HCT116 (cell line): ENCODE results near the gene KRTAP3-3. TPM values are rescaled to one million over a fixed set of nuclear protein-coding genes. Genes with fewer than 3 reads are reported as not detected.

Experiments used
- ATAC-seq: fragments of 200-7000 bp; cut with Tn5 transposase; 2 replicates; pipeline ENCODE4 v1.9.1; 2020; ENCODE audit warnings: mild to moderate bottlenecking, moderate library complexity
- BruUV-seq: library from RNA; stranded (reverse); fragments of 400-500 nt; replicated peaks from 2 replicates; lab custom pipeline; 2021; lab: Mats Ljungman, UMichigan
- CTCF ChIA-PET: fragments of 300-600 bp; sonication (Branson Sonifier 250); formaldehyde crosslinking; loops from one replicate; lab custom pipeline; 2021; ENCODE audit warnings: antibody characterized with exemption; lab: Charles Lee
- POLR2A ChIA-PET: fragments of 300-600, 350-600 bp; sonication (Branson Sonifier 250); formaldehyde crosslinking; loops from one replicate; lab custom pipeline; 2021; ENCODE audit warnings: antibody characterized with exemption; lab: Charles Lee
- RAD21 ChIA-PET, 2 experiments: fragments of 300-600 bp; sonication (Branson Sonifier 250); formaldehyde crosslinking; loops; one replicate each; lab custom pipeline; 2023; ENCODE audit warnings: low total read pairs in 2 of 2; ENCODE audit not compliant: uncharacterized antibody in 2 of 2, unreplicated experiment in 2 of 2, low non-redundant PET in 1 of 2; lab: Charles Lee
- DNase-seq: peaks from one replicate; pipeline ENCODE4 v3.0.0-alpha.2; 2010; ENCODE audit warnings: low read depth, low spot score
- H2AFZ ChIP-seq: fragments of 200-600 bp; shearing (Covaris generic), sonication (generic); 2 replicates; pipeline ENCODE4 v1.6.1; 2017; ENCODE audit warnings: low read depth, mixed run types, mixed read lengths, antibody characterized with exemption, low read length; ENCODE audit not compliant: poor library complexity, severe bottlenecking
- H3K27ac ChIP-seq: 2 replicates; pipeline ENCODE4 v1.5.1; 2012; ENCODE audit warnings: low read depth, low read length
- H3K27me3 ChIP-seq: fragments of 200-600 bp; sonication (generic); 2 replicates; pipeline ENCODE4 v1.6.1; 2016; ENCODE audit warnings: mixed run types, low read length, mixed read lengths; ENCODE audit not compliant: insufficient read depth
- H3K36me3 ChIP-seq, 2 experiments: fragments of 200-500 bp in 1 of 2; fragments of 200-600 bp in 1 of 2; sonication (Bioruptor generic) in 1 of 2; sonication (generic) in 1 of 2; 2 replicates each; pipeline versions ENCODE4 v1.5.1 to v1.6.1; 2014 to 2016; ENCODE audit warnings: low read length in 2 of 2, inconsistent platforms in 1 of 2, mixed read lengths in 1 of 2, mixed run types in 1 of 2; ENCODE audit not compliant: insufficient read depth in 2 of 2, control insufficient read depth in 1 of 2
- H3K4me1 ChIP-seq, 2 experiments: fragments of 200-600 bp in 1 of 2; sonication (generic) in 1 of 2; 2 replicates each; pipeline versions ENCODE4 v1.5.1 to v1.6.1; 2012 to 2017; ENCODE audit warnings: low read length in 2 of 2, inconsistent platforms in 1 of 2, mild to moderate bottlenecking in 1 of 2, mixed read lengths in 1 of 2, mixed run types in 1 of 2, moderate library complexity in 1 of 2; ENCODE audit not compliant: insufficient read depth in 2 of 2, control insufficient read depth in 1 of 2
- H3K4me2 ChIP-seq: fragments of 200-600 bp; sonication (generic); 2 replicates; pipeline ENCODE4 v1.6.1; 2017; ENCODE audit warnings: mixed run types, low read length, mixed read lengths
- H3K4me3 ChIP-seq, 2 experiments: fragments of 200-600 bp in 1 of 2; sonication (generic) in 1 of 2; replicated peaks in 1 of 2; 2 replicates each; pipeline ENCODE4 v1.5.1; 2011 to 2016; ENCODE audit warnings: low read length in 2 of 2, control low read depth in 1 of 2, low read depth in 1 of 2, mild to moderate bottlenecking in 1 of 2, mixed read lengths in 1 of 2, mixed run types in 1 of 2
- H3K79me2 ChIP-seq: fragments of 200-600 bp; sonication (generic); 2 replicates; pipeline ENCODE4 v1.6.1; 2017; ENCODE audit warnings: mild to moderate bottlenecking, mixed run types, low read length, moderate library complexity, mixed read lengths; ENCODE audit not compliant: insufficient read depth
- H3K9ac ChIP-seq: fragments of 200-600 bp; sonication (generic); 2 replicates; pipeline ENCODE4 v1.6.1; 2016; ENCODE audit warnings: low read length, mixed read lengths
- H3K9me2 ChIP-seq: fragments of 200-600 bp; sonication (generic), shearing (Covaris generic); 2 replicates; pipeline ENCODE4 v1.6.1; 2017; ENCODE audit warnings: mixed run types, mild to moderate bottlenecking, moderate library complexity; ENCODE audit not compliant: insufficient read depth
- H3K9me3 ChIP-seq, 2 experiments: fragments of 200-500 bp in 1 of 2; fragments of 200-600 bp in 1 of 2; sonication (Bioruptor generic) in 1 of 2; sonication (generic) in 1 of 2; 2 replicates each; pipeline ENCODE4 v1.6.1; 2014 to 2017; ENCODE audit warnings: low read length in 2 of 2, mixed read lengths in 2 of 2, inconsistent platforms in 1 of 2, low read depth in 1 of 2, mild to moderate bottlenecking in 1 of 2, mixed run types in 1 of 2, moderate library complexity in 1 of 2; ENCODE audit not compliant: control insufficient read depth in 1 of 2, insufficient read depth in 1 of 2
- H4K20me1 ChIP-seq: fragments of 200-600 bp; sonication (generic), shearing (Covaris generic); 2 replicates; pipeline ENCODE4 v1.6.1; 2017; ENCODE audit warnings: mixed run types, mild to moderate bottlenecking, moderate library complexity; ENCODE audit not compliant: insufficient read depth
- CBX3 ChIP-seq: IDR thresholded peaks from 2 replicates; pipeline ENCODE4 v1.6.1; 2012; ENCODE audit warnings: low read depth
- CEBPB ChIP-seq: IDR thresholded peaks from 2 replicates; pipeline ENCODE4 v1.6.1; 2012; ENCODE audit warnings: low read depth
- EGR1 ChIP-seq: IDR thresholded peaks from 2 replicates; pipeline ENCODE4 v1.6.1; 2012; ENCODE audit warnings: low read depth
- ELF1 ChIP-seq: IDR thresholded peaks from 2 replicates; pipeline ENCODE4 v1.6.1; 2012; ENCODE audit warnings: low read depth, borderline replicate concordance
- EZH2phosphoT487 ChIP-seq: fragments of 200-600 bp; IDR thresholded peaks from 2 replicates; pipeline ENCODE4 v1.6.1; 2018; ENCODE audit warnings: antibody characterized with exemption, borderline replicate concordance
- POLR2A ChIP-seq: IDR thresholded peaks from 2 replicates; pipeline ENCODE4 v1.7.0; 2011; ENCODE audit warnings: borderline replicate concordance; ENCODE audit not compliant: insufficient read depth, insufficient read length; ENCODE audit errors: extremely low read depth
- POLR2AphosphoS5 ChIP-seq: IDR thresholded peaks from 2 replicates; pipeline ENCODE4 v1.6.1; 2011; ENCODE audit warnings: mild to moderate bottlenecking, low read depth, low read length, moderate library complexity
- RAD21 ChIP-seq: IDR thresholded peaks from 2 replicates; pipeline ENCODE4 v1.6.1; 2012; ENCODE audit warnings: low read depth, mild to moderate bottlenecking
- SIN3A ChIP-seq: IDR thresholded peaks from 2 replicates; pipeline ENCODE4 v1.6.1; 2012; ENCODE audit warnings: low read depth
- SRF ChIP-seq: IDR thresholded peaks from 2 replicates; pipeline ENCODE4 v1.6.1; 2012; ENCODE audit warnings: low read depth
- TCF7L2 ChIP-seq: IDR thresholded peaks from 2 replicates; pipeline ENCODE4 v1.7.0; 2011; ENCODE audit warnings: borderline replicate concordance, inconsistent platforms; ENCODE audit not compliant: insufficient read depth, insufficient read length; ENCODE audit errors: extremely low read depth
- YY1 ChIP-seq: IDR thresholded peaks from 2 replicates; pipeline ENCODE4 v1.6.1; 2011; ENCODE audit warnings: low read length, low read depth, moderate library complexity, mild to moderate bottlenecking; ENCODE audit not compliant: insufficient replicate concordance; ENCODE audit errors: extremely low read depth
- ZFX ChIP-seq: fragments of 450-650 bp; IDR thresholded peaks from 2 replicates; pipeline ENCODE4 v1.6.1; 2017
- intact Hi-C: fragments of 100-400 bp; cut with micrococcal nuclease; formaldehyde crosslinking; loops from 2 replicates; pipeline ENCODE4 v1.10.0; 2022
- total RNA-seq: library from RNA; stranded (reverse); gene quantifications from one replicate; pipeline ENCODE4 v1.2.1, GENCODE V29; 2021; ENCODE audit not compliant: unreplicated experiment
- TF ChIP-seq, protein P1 (sequence below): IDR thresholded peaks from 2 replicates; pipeline ENCODE4 v1.6.1; 2012
- TF ChIP-seq, protein P2 (sequence below), 3 experiments: fragments of 200-600 bp in 1 of 3; sonication (generic) in 1 of 3; IDR thresholded peaks in 2 of 3; conservative IDR thresholded peaks in 1 of 3; 2 replicates each; pipeline ENCODE4 v1.5.1; 2012 to 2017; ENCODE audit warnings: low read depth in 2 of 3, low read length in 2 of 3, antibody characterized with exemption in 1 of 3, borderline replicate concordance in 1 of 3, control low read depth in 1 of 3, mild to moderate bottlenecking in 1 of 3, mixed read lengths in 1 of 3, mixed run types in 1 of 3, moderate library complexity in 1 of 3; ENCODE audit not compliant: insufficient read depth in 1 of 3
- TF ChIP-seq, protein P3 (sequence below): IDR thresholded peaks from 2 replicates; pipeline ENCODE4 v1.6.1; 2012; ENCODE audit warnings: low read depth
- TF ChIP-seq, protein P4 (sequence below): IDR thresholded peaks from 2 replicates; pipeline ENCODE4 v1.6.1; 2011; ENCODE audit warnings: mild to moderate bottlenecking, low read length, moderate library complexity; ENCODE audit not compliant: insufficient replicate concordance; ENCODE audit errors: extremely low read depth

Gene KRTAP3-3
- total RNA-seq, 1 experiment from 2014 or later, result not detected

DNA sequence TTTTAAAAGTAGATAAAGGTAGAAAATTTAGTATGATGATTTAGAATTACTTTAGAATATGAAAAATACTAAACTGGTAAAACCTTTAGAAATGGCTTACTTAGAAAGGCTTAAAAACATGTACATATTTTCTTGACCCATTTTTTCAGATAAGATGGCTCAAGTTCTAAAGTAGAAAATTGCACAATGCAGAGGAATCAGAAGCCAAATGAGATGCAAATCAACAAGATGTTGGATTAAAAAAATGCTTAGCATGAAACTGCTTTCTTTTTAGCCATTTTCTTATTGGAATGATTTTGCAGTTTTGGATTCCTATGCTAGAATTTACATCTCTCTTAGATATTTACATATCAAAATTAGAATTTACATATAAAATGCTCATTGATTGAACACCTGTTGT, 16.5 kb upstream of the KRTAP3-3 start:
- Histone ChIP-seq H3K27me3 (no peaks in the 10 kb centered on the region), H3K4me3 (no peak overlapping the region), H2AFZ (no peak overlapping the region), H4K20me1 (no peaks in the 10 kb centered on the region), H3K27ac (no peak overlapping the region), H3K36me3 (no peaks in the 10 kb centered on the region), H3K4me2 (no peak overlapping the region), H3K4me1 (peaks cover 0 to 6% of the 10 kb centered on the region in 2 experiments; a peak in 1 of 4 replicates), H3K9me2 (no peaks in the 10 kb centered on the region), H3K9ac (no peak overlapping the region), H3K79me2 (no peaks in the 10 kb centered on the region), H3K9me3 (no peaks in the 10 kb centered on the region)
- DNase-seq, result no peak
- RAD21 ChIA-PET, result no interaction called here
- no TSS peak for BruUV-seq
- POLR2A ChIA-PET, result no interaction called here
- CTCF ChIA-PET, result no interaction called here
- TF ChIP-seq CEBPB (no peak), TCF7L2 (no peak), RAD21 (no peak), ZFX (no peak), SIN3A (no peak), EZH2phosphoT487 (no peak), SRF (no peak), CBX3 (no peak), POLR2A (no peak), POLR2AphosphoS5 (no peak), YY1 (no peak), ELF1 (no peak), EGR1 (no peak)
- TF ChIP-seq, protein P1, sequence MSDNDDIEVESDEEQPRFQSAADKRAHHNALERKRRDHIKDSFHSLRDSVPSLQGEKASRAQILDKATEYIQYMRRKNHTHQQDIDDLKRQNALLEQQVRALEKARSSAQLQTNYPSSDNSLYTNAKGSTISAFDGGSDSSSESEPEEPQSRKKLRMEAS, result no peak
- TF ChIP-seq, protein P2, sequence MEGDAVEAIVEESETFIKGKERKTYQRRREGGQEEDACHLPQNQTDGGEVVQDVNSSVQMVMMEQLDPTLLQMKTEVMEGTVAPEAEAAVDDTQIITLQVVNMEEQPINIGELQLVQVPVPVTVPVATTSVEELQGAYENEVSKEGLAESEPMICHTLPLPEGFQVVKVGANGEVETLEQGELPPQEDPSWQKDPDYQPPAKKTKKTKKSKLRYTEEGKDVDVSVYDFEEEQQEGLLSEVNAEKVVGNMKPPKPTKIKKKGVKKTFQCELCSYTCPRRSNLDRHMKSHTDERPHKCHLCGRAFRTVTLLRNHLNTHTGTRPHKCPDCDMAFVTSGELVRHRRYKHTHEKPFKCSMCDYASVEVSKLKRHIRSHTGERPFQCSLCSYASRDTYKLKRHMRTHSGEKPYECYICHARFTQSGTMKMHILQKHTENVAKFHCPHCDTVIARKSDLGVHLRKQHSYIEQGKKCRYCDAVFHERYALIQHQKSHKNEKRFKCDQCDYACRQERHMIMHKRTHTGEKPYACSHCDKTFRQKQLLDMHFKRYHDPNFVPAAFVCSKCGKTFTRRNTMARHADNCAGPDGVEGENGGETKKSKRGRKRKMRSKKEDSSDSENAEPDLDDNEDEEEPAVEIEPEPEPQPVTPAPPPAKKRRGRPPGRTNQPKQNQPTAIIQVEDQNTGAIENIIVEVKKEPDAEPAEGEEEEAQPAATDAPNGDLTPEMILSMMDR (IDR thresholded peaks at IDR 0.05 in 2 of 3, conservative IDR thresholded peaks at IDR 0.05 in 1 of 3; ENCODE audit: borderline replicate concordance in 1 of 3, insufficient read depth in 1 of 3, low read depth in 2 of 3, low read length in 2 of 3), result no peak
- TF ChIP-seq, protein P3, sequence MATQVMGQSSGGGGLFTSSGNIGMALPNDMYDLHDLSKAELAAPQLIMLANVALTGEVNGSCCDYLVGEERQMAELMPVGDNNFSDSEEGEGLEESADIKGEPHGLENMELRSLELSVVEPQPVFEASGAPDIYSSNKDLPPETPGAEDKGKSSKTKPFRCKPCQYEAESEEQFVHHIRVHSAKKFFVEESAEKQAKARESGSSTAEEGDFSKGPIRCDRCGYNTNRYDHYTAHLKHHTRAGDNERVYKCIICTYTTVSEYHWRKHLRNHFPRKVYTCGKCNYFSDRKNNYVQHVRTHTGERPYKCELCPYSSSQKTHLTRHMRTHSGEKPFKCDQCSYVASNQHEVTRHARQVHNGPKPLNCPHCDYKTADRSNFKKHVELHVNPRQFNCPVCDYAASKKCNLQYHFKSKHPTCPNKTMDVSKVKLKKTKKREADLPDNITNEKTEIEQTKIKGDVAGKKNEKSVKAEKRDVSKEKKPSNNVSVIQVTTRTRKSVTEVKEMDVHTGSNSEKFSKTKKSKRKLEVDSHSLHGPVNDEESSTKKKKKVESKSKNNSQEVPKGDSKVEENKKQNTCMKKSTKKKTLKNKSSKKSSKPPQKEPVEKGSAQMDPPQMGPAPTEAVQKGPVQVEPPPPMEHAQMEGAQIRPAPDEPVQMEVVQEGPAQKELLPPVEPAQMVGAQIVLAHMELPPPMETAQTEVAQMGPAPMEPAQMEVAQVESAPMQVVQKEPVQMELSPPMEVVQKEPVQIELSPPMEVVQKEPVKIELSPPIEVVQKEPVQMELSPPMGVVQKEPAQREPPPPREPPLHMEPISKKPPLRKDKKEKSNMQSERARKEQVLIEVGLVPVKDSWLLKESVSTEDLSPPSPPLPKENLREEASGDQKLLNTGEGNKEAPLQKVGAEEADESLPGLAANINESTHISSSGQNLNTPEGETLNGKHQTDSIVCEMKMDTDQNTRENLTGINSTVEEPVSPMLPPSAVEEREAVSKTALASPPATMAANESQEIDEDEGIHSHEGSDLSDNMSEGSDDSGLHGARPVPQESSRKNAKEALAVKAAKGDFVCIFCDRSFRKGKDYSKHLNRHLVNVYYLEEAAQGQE, result no peak
- TF ChIP-seq, protein P4, sequence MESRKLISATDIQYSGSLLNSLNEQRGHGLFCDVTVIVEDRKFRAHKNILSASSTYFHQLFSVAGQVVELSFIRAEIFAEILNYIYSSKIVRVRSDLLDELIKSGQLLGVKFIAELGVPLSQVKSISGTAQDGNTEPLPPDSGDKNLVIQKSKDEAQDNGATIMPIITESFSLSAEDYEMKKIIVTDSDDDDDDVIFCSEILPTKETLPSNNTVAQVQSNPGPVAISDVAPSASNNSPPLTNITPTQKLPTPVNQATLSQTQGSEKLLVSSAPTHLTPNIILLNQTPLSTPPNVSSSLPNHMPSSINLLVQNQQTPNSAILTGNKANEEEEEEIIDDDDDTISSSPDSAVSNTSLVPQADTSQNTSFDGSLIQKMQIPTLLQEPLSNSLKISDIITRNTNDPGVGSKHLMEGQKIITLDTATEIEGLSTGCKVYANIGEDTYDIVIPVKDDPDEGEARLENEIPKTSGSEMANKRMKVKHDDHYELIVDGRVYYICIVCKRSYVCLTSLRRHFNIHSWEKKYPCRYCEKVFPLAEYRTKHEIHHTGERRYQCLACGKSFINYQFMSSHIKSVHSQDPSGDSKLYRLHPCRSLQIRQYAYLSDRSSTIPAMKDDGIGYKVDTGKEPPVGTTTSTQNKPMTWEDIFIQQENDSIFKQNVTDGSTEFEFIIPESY, result no peak
- intact Hi-C loops, result no loop called here
- no peak for ATAC-seq
